Activated CD4-positive, alpha-beta T cell treated with anti-CD3 and anti-CD28 coated beads, Interleukin-10, Interleukin-2, amounts not matched to agents 100 ng/mL and 50 ng/mL, durations not matched to agents 16 hours and 8 hours (primary cell): ENCODE data around the gene CD109.
"Not testable (repeated sequence)": the region's sequence is repeated elsewhere in the genome, so short reads cannot be mapped to it uniquely, and the experiment has no call there.

Experiments
- DNase-seq: peaks from one replicate; pipeline ENCODE4 v3.0.0-alpha.2; 2020

The CD109 gene

DNA sequence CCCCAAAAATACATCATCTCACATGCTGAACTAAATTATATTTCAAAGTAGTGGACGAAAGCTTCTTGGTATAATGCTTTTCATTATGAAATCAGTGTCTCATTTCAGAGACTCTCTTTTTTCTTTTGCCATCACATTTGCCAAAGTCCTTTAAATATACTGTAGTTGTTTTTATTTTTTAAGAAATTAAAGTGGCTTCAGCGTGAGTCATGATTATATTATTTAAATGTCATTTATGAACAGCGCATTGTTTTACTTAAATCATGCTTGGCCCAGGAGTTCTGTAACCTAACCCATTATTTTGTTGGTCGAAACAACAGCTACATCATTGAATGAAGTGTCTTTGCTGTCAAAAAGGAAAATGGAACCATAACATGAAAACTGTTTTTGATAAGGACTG lies 100.9 kb downstream of the CD109 start:
- DNase-seq: no peak

DNA sequence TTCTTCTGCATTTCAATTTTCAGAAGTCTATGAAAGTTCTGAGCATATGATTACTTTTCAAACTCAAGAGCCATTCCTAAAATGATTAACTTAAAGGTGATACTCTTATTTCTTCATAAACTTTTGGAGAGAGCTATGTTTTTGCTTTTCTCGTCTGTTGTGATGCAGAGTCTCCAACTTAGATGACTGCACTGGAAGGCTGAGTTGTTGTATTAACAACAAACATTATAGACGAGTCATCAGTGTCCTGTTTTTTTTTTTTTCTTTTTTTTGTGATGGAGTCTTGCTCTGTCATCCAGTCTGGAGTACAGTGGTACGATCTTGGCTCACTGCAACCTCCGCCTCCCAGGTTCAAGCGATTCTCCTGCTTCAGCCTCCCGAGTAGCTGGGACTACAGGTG lies 101.9 kb downstream of the CD109 start:
- DNase-seq: no peak

DNA sequence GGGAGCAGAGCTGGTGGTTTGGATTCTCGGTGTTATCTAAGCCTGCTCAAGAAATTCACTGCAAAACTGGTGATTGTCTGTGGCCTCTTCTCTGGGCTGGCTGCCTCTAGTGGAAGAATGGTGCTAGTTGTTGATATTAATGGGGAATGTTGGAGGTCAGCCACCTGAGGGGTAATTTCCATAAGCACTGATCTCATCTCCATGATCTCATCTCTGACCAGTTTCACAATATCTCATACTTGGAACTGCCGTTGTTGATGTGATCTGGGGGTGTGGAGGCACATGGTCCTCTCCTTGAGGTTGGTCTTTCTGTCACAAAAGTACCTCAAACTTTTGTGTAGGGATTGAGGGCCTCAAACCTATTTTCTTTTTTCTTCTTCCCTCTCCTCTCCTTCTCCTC lies 102.6 kb downstream of the CD109 start:
- peak; percentile 68 for DNase-seq

DNA sequence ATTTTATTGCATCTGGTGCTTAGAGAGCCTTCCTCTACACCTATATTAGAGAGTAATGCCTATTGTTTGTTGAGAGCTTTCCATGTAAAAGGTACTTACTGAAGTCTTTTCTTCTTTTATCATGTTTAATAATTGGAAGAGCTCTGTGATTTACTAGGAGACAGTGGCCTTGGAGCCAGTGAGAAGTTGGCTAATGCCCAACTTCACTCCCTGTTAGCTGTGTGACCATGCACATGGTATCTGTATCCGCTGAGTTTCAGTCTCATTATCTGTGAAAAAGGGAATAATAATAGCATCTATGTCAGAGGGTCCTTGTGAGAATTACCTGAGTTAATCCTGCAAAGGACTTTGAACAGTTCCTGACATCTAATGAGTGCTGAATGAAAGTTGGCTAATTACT lies 105.0 kb downstream of the CD109 start:
- DNase-seq: no peak

DNA sequence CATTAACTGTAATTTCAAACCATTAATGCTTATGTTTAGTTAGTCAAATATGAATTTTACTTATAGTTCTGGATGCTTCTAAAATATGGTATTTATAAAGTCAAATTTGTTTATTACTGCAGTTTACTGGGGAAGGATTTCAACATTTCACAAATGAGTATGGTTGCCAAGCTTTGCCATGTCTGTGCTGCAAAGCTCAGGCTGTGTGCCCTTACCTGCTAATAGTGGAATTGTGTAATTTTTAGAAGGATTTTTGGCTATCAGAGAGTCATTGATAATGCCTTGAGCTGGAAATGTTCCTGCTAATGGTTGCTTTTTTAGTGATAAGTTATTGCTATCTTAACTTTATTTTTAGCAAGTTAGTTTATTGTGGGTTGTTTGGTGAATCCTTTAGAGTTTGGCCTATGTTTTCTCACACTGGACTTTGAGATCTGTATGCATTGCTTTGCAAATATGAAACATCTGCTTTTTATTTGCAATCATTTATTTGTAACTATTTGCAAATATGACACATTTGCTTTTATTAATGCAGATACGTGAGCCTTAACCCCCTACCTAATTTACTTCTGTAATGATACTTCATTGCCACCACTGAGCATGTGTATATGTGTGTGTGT lies 105.8 kb downstream of the CD109 start:
- DNase-seq: no peak

DNA sequence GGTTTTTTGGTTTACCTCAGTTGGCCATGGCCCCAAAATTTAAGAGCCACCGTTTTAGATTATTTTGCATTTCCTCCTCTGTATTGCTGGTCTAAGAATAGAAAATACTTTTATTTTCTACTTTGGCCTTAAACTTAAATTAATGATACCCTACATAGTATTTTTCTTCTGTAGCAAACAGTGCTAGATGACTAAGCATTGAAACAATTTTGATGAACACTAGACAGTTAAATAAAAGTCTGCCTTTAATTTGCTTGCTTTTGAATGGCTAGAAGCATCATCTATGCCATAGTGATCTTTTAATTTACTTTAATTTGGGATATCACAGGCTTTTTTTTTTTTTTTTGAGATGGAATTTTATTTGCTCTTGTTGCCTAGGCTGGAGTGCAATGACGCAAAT lies 106.4 kb downstream of the CD109 start:
- DNase-seq: no peak

DNA sequence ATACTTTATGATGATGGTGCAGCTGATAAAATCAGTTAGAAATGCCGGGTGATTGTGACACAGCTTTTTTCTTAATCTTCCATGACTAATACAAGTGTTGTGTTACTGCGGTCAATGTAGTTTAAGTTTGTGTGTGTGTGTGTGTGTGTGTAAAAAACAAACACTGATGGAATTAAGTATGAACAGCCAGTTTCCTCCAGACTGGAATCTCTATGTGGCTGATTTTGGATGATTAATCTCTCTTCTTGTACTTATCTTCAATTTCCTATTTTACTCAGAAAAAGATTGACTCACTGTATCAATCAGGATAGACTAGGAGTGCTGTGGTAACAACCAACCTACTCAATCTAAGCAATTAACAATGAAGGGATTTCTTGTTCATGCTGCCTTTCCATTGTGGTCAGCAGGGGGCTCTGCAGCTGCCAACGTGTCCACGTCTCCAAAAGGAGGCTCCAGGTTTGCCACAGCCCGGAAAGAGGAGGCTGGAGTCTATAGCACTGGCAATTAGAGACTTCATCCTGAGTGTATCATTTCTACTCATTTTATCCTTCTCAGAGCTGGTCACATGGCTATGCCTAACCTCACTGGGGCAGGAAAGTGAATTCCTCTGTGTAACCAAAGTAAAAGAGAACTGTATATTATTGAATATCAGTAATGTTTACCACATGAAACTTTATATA lies 107.7 kb downstream of the CD109 start:
- DNase-seq: peak; percentile 20

DNA sequence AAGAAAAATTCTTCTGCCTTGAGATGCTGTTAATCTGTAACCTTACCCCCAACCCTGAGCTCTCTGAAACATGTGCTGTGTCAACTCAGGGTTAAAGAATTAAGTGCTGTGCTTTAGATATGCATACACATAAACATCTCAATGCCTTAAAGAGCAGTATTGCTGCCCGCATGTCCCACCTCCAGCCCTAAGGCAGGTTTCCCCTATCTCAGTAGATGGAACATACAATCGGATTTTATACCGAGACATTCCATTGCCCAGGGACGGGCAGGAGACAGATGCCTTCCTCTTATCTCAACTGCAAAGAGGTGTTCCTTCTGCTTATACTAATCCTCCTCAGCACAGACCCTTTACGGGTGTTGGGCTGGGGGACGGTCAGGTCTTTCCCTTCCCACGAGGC lies 109.2 kb downstream of the CD109 start:
- DNase-seq: not testable (repeated sequence)

DNA sequence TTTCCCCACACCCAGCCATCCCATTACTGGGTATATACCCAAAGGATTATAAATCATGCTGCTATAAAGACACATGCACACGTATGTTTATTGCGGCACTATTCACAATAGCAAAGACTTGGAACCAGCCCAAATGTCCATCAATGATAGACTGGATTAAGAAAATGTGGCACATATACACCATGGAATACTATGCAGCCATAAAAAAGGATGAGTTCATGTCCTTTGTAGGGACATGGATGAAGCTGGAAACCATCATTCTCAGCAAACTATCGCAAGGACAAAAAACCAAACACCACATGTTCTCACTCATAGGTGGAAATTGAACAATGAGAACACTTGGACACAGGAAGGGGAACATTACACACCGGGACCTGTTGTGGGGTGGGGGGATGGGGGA lies 110.0 kb downstream of the CD109 start:
- DNase-seq: not testable (repeated sequence)

DNA sequence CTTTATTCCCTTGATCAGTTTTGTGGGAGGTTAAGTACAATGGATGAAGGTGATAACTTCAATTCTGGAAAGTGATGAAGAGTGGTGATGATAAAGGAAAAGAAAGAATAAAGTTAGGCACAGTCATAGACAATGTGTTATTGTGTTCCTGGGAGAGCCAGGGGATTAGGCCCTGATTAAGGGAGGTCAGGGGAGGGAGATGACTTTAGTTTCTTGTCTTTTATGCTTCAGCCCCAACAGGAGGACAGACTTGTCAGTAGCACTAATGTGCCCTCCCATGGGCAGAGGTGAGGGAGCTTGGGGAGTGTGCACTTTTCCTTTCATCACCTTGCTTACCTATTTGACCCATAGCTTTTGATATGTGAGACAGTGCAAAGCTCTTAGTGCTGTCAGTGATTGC lies 115.7 kb downstream of the CD109 start:
- DNase-seq: no peak

DNA sequence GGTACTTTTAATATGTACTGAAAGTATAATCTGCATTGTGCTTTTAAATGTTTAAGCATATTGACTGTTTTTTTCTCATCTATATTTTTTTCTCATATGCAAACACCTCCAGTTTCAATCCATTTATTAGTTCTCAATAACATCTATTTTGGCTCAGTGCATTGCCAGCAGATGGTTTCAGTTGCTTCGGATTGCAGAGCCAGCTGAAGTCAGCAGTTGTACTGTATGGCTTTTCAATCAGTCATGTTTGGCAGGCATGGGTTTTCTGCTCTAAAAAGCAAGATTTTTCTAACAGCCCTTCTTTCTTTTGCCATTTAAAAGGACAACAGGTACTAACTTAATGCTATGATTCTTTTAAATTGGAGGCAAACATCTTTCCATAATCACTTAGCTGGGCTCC lies 121.2 kb downstream of the CD109 start:
- no peak for DNase-seq

DNA sequence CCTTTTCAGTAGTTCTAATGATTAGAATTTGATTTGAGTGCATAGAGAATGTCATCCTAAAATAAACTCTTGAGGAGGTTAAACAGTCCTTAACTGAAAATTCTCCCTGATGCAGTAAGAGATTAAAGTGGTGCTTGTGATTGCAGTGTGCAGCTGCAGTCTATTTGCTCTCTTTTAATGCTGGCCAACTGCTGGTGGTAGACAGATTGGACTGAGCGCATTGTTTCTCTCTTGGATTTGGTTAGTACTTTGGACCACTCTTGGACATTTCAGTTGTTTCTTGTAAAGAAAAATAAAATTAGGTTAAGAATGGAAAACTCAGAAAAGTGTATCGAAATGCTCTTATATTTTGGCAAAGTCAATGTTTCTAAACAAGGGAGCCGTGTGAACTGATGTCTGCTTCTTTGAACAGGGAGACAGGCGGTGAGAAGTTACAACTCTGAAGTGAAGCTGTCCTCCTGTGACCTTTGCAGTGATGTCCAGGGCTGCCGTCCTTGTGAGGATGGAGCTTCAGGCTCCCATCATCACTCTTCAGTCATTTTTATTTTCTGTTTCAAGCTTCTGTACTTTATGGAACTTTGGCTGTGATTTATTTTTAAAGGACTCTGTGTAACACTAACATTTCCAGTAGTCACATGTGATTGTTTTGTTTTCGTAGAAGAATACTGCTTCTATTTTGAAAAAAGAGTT lies 127.2 kb downstream of the CD109 start:
- DNase-seq: no peak

DNA sequence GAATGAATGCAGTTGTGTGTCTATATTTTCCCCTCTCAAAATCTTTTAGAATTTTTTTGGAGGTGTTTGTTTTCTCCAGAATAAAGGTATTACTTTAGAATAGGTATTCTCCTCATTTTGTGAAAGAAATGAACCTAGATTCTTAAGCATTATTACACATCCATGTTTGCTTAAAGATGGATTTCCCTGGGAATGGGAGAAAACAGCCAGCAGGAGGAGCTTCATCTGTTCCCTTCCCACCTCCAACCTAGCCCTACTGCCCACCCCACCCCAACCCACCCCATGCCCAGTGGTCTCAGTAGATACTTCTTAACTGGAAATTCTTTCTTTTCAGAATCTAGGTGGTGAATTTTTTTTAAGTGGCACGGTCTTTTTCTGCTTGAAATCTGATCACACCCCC lies 127.8 kb downstream of the CD109 start:
- no peak for DNase-seq

DNA sequence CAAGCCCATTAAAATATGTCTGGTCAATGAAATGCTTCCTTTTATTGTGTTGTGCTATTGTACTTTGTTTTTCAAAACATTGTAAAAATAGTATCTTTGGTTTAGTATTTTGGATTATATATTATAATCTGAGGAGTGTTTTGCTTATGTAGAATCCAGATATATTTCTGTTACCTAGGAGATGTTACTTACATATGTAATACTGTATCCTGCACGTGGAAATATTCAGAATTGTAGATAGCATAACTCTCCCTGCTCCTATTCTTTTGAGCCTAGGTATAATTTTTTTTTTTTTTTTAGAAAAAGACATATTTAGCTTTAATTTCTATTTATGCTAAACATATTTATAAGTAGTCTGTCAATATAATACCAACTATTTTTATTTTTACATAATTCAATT lies 130.6 kb downstream of the CD109 start:
- DNase-seq: no peak

DNA sequence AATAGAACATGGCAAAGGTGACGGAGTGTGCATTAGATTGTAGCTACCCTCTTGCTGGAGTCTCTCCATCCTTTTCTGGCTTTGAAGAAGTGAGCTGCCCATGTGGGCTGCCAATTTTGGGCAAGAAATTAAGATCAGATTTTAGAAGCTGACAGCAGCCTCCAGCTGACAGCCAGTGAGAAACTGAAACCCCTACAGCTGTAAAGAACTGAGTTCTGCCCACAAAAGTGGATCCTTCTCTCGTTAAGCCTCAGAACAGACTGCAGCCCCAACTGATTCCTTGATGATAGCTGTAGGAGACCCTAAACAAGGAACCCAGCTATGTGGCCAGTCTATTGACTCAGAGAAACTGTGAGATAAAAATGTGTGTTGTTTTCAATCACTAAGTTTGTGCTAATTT lies 134.1 kb downstream of the CD109 start:
- DNase-seq: no peak

DNA sequence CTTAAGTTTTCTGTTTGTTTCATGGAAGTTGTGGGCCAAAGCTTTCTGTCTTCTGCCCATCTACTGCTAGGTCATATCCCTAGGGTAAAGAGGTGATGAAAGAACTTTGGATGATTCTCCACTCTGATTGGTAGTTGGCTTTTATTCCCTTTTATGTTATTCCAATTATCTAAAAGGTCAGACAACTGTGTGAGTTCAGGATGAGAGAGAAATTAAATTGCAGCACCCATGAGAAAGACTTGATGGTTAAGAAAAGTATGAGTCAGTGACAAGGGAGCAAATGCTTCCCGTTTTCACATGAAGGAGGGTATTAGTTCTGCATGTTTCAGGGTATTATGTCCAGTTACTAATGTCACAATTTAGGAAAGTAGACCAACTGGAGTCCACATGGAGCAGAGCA lies 136.3 kb downstream of the CD109 start:
- no peak for DNase-seq

DNA sequence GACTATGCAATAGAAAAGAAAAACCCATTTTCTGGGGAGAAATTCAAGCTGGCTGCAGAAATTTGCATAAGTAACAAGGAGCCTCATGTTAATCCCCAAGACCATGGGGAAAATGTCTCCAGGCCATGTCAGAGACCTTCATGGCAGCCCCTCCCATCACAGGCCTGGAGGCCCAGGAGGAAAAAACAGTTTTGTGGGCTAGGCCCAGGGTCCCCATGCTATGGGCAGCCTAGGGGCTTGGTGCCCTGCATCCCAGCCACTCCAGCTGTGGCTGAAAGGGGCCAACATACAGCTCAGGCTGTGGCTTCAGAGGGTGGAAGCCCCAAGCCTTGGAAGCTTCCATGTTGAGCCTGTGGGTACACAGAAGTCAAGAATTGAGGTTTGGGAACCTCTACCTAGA lies 148.7 kb downstream of the CD109 start:
- DNase-seq: not testable (repeated sequence)

DNA sequence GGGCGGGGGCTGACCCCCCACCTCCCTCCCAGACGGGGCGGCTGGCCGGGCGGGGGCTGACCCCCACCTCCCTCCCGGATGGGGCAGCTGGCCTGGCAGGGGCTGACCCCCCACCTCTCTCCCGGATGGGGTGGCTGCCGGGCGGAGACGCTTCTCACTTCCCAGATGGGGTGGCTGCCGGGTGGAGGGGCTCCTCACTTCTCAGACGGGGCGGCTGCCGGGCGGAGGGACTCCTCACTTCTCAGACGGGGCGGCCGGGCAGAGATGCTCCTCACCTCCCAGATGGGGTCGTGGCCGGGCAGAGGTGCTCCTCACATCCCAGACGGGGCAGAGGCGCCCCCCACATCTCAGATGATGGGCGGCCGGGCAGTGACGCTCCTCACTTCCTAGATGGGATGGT lies 155.0 kb downstream of the CD109 start:
- not testable (repeated sequence) for DNase-seq

DNA sequence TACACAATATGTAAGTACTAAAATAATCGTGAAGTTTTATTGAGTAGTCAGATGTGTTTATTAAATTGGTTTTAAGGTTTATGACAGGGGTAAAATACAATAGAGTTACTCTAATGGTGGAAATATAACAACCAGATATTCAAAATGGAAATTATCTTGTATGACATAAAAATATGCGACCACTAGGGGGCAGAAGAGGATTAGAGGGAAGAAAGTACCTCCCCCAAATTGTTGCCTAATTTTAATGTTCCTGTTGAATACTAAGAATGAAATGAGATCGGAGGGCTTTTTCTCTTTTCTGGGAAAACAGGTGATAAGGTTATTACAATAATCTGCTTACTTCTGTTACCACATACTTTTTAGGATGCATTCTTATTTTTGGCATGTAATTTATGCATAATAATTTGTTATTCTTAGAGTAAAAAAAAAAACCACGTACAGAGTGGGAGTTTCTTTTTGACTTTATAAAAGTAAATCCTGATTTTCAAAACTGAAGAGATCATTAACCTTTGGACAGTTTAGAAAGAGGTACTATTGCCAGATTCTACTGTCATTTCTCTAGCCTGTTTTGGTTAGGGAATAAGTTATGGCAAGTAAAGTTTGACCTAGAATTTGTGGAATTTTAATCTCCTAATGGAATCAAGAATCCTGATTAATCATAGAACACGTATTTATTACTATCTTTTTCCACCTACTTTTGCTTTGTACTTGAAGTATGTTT lies 159.2 kb downstream of the CD109 start:
- DNase-seq: peak; percentile 70

DNA sequence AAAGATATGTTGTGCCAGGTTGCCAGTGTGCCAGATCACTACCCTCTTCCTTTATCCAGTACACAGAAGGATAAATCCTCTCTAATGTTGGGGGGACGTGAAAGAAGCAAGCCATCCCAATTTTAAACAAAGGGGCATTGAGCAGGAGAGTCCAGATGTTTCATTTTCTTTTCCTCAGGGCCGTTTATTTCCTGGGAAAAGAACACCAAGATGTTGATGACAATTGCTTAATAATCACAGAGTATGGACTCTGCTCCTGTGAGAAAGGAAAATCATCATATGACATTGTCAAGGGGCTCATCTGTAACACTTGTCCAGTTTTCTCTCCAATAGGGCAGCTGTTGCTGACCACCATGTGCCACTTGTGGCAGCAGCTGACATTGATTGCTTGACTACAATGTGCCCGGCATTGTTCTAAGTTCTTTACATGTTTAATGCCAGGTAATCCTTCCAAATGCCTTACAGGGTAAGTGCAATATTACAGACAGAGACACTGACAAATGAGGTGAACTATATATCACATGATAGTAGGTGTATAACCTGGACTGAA lies 161.4 kb downstream of the CD109 start:
- DNase-seq: no peak

DNA sequence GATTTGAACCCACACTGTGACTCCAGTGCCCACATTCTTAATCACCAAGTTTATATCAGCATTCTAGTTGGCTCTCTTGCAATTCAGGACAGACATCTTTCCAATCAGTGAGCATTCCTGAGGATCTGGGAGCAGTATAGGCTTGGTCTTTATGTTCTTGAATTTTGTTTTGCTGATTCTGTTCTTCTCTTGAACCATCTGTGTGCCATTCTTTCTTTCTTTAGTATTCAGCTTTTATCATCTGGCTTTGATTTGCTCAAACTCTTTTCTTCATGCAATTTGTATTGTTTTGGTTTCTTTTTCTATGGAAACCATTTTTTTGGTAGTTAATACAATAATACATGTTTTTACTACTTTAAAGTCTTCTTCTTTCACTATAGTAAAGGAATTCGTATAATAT lies 162.4 kb downstream of the CD109 start:
- no peak for DNase-seq

DNA sequence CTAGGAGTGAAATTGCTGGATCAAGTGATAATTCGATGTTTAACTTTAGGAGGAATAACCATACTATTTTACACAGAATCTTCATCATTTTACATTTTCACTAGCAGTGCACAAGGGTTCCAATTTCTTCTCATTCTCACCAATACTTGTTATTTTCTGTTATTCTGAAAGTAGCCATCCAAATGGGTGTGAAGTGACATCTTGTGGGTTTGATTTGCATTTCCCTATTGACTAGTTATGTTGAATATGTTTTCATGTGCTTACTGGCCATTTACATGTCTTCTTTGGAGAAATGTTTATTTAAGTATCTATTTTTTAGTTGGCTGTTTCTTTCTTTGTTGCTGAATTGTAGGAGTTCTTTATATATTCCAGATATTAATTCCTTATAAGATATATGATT lies 164.3 kb downstream of the CD109 start:
- DNase-seq: no peak

DNA sequence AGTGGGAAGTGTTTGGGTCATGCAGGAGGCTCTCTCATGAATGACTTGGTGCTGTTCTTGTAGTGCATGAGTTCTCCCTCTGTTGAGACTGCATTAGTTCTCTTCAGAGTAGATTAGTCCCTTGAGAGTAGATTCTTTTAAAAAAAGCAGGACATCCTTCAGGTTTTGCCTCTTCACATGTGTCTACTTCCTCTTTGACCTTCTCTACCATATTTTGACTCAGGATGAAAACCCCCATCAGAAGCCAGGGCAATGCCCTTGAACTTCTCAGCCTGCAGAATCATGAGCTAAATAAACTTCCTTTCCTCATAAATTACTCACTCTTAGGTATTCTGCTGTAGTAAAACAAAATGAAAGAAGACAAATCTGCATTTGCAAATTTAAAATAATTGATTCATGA lies 170.3 kb downstream of the CD109 start:
- DNase-seq: no peak

DNA sequence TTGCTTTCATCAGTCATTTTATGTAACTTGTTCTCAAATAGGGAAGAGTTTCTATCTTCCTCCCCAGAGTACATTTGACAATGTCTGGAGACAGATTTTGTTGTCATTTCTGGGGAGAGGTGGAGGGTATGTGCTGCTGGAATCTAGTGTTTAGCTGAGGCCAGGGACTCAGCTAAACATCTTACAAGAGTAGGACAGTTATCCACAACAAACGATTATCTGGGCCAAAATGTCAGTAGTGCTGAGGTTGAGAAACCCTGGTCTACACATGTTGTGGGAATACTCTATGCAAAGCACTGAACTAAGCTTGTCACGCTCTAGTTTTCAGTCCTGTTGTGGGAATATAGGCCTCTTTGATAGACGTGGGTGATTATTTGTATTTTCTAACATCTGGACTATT lies 171.4 kb downstream of the CD109 start:
- no peak for DNase-seq
